ENCODE measurements around the gene IMPG2.

The IMPG2 gene

DNA sequence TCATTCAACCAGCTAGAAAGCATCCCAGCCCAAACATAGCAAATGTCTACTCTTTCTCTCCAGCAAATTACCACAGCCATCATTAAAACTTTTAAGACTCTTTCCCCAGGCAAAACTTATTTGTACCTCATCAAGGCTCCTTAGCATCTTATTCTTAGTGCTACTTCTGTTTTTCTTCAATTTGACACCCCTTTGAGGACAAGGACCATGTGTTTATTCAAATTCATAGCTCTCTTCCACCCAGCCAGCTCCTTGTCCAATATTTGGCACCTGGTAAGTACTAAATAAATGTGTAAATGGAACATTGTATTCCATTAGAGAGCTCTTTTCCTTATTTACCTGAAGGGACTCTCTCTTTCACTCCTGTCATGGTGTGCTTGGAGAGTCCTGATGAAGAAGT lies 89.8 kb downstream of the IMPG2 start:
- DNase-seq: no peak

DNA sequence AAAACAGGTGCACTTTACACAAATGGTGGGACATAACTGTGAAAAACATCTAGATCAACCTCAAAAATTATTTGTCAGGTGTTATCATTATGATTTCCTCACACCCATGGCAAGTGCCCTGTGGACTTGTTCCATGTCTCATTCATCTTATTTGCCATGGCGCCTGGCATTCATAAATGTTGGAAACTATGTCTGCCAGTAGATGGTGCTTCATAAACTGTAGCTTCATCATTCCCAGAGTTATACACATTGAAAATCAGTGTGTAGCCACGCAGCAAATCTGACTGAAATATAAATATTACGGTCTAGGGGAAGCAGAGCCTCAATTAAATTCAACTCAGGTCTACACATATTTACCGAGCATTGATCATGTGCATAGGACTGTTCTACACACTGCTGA lies 90.7 kb downstream of the IMPG2 start:
- DNase-seq: no peak

DNA sequence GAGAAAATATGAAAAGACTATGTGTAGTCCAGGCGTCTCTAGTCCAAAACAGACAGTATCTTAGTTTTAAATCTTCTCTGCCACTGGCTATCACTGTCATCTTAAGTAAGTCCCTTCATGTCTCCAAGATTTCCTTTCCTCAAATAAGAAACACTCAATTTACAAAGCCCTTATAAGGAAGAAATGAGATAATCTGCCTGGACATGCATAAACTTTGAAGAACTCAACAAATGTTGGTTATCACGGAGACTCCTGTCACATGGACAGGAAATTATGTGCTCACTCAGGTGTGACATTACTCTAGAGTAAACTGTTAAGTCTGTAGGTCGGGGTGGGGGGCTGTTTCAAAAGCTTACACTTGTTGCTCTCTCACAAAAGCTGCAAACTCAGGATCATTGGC lies 91.9 kb downstream of the IMPG2 start:
- DNase-seq: no peak

DNA sequence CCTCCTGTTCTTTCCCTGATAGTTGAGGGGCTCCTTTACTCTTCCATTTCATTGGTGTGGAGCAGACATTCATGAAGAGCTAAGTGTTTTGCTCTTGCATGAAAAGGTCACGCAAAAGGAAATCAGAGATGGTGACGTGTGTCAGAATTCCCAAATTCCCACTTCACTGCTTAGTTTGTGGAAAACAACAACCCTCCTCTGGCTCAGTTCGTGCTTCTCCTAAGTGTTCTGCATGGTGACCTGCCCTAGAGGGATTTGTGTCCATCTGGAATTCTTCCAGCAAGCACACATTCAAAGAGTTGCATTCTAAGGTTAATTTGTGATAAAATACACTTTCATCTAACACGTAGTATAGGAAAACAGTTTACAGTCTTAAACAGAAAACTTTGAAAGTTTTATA lies 95.6 kb downstream of the IMPG2 start:
- DNase-seq: no peak

DNA sequence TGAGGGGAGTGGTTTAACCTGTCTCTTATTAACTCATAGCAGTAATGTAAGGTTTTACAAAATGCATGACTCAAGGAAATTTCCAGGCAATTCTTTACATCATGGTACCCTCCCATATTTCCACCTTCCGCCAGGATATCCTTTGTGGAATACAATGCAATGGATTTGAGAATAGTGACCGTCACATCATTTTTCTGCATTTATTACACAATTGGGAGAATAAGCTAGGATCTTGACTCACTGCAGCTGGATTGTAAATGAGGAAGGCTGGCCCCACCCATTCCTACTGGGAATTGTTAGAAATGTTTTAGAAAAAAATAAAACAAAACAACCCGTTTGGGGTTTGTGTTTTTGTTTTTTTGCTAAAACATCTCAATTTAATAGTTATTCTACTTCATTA lies 97.4 kb downstream of the IMPG2 start:
- no peak for DNase-seq

DNA sequence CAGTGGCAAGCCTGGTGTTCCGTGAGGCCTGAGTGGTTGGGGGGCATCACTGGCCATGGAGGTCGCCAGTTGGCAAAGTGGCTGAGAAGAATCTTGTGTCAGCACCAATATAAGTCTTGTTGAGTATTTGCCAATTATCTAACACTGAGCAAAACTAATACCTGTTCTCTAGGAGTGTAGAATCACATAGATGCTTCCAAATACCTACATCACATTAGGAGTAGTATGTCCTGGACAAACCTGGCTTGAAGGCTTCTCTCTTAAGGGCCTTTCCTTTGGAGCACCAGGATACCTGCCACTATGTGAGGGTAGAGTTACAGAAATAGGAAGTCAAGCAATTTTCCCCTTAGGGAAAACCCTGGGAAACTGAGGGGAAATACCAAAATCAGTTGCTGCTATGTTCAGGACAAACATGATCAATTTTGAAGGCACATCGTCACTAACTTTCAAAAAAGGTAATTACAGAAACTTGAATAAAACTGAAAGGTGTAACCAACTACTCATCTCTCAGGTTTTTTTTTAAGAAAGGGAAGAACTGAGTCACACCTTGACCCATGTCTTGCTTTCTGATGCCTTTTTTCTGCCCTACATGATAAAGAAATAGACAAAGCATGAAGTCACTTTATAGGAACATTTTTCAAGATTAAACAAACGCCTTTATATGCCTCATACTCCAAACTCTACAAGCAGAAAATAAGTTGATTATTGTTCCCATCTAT lies 100.4 kb downstream of the IMPG2 start:
- DNase-seq: no peak

DNA sequence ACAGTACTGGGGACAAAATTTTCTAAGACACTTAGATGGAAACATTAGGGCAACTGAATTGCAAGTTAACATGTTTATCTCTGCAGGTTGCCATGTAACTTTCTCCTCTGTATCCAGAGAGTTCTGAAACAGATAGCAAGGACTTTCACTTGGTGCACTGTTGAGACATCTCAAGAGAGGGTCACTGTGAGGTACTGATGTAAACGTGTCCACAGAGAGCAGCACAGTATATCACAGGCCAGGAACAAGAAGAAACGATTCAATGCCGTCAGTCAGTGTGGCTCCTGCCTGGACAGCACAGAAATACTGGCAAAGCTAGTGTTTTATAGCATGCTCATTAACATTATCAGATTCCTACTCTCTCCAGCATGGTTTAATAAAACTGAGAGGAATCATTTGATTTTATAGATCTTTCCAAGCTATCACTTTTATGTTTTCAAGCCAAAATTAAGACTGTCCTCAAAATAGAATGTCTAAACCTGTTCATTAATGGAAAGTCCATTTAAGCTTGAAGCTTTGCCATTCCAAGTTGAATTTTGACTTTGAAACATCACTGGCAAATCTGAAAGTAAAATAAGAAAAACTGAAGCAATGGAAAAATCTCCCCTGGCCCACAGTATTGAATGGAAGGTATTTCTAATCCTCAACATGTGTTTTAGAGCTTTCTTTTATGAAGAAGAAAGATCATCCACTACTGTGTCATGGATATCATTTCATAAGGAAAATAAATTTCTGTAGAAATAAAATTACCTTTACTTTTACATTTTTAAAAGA lies 102.7 kb downstream of the IMPG2 start:
- DNase-seq: no peak

DNA sequence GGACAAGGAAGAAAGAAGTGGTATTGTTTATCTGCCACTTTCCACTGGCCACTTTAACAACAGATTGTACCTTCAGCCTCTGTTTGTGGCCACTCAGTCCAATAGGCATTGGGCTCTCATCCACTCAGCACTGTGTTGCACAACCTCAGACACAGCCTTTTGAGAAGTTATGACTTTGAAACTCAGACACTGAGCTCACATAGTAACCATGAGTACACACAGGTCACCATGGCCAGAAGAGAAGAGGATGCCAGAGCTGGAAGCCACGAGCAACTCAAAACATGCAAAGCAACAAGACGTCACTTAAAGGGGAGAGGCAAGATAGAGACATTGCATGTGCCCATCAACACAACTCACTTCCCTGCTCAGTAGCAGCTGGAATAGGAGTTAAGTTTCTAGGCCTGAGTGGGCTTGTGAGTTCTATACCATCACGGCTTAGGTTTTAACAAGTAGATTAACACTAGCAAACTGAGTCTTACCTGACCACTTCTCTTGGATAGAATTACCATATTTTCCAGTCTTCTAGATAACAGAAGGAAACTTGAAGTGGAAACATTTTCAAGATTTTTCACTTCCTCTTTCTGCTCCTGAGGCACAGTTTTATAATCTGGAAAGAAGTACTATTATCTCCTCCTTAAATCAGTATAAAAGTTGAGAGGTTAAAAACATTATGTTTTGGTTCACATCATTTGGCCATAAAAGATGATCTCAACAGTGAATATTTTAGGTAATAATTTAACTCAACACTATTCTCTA lies 103.5 kb downstream of the IMPG2 start:
- no peak for DNase-seq

DNA sequence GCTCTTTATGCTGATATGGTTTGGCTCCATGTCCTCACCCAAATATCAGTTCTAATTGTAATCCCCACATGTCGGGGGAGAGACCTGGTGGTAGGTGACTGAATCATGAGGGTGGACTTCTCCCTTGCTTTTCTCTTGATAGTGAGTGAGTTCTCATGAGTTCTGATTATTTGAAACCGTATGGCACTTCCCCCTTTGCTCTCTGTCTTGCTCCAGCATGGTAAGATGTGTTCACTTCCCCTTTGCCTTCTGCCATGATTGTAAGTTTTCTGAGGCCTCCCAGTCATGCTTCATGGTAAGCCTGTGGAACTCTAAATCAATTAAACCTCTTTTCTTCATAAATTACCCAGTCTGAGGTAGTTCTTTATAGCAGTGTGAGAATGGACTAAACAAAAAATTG lies 107.6 kb downstream of the IMPG2 start:
- DNase-seq: no peak

DNA sequence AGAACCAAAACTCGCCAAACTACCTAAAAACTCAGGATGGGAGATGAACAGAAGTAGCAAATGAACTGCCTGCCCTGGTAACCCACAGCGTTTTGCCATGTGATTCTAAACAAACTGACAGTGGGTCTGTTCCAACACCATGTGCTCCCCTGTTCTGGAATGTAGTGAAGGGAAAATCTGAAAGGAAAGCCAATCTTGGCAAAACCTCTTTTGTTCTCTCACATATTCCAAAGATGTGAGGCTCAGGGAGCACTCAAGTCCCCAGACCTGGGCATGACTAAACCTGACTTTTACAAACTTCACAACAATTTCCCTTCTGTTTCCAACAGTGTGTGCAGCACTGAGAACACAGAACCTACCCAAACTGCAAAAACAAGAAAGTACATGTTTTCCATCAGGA lies 116.1 kb downstream of the IMPG2 start:
- DNase-seq: no peak

DNA sequence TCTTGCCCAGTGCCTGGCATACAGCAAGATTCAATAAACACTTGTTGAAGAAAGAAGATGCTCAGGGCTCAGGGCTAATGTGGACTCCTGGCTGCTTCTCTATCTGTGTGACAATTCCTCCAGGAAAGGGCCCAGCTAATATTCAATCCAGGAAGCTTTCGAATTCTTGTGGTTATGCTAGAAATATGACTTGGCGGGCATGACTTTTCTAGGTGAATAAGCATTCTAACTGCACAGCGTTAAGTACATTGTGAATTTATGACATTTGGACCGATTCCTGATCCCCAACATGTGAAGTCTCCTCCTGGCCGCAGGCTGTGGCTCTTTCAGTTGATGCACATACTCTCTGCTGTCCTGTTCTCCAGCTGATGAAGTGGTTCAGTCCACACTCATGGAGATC lies 117.0 kb downstream of the IMPG2 start:
- no peak for DNase-seq

DNA sequence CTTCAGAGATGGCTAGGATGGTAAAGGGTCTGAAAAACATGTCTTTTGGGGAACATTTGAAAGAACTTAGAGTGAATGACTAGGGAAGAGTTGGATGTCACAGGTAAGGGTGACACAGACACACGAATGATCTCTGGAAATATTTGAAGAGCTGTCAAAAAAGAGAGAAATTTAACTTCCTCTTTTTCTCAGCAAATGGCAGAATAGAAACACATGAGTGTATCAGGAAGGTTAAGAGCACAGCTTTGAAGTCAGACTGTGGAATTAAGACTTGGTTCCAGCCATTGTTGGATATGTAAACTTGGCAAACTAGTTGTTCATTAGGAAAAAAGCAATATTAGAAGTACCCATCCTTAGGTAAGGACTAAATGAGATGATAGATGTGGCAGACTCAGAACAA lies 117.7 kb downstream of the IMPG2 start:
- DNase-seq: no peak

DNA sequence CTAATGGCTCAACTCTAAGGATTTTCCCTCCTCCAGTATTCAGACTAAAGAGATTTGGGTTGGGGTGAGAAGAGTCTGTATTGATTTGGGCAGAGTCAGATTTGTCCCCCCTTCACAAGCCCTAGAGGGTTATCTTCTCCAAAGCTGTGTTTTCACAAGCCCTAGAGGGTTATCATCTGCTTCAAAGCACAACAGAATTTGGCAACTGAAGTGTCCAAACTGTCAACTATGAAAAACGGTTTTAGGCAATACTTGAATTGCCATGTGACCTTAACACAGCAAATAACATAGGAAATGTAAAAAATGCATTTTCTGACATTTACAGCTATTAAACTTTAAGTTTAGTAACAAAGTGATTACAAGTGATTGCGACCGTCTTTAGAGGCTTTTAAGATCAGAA lies 119.9 kb downstream of the IMPG2 start:
- no peak for DNase-seq

DNA sequence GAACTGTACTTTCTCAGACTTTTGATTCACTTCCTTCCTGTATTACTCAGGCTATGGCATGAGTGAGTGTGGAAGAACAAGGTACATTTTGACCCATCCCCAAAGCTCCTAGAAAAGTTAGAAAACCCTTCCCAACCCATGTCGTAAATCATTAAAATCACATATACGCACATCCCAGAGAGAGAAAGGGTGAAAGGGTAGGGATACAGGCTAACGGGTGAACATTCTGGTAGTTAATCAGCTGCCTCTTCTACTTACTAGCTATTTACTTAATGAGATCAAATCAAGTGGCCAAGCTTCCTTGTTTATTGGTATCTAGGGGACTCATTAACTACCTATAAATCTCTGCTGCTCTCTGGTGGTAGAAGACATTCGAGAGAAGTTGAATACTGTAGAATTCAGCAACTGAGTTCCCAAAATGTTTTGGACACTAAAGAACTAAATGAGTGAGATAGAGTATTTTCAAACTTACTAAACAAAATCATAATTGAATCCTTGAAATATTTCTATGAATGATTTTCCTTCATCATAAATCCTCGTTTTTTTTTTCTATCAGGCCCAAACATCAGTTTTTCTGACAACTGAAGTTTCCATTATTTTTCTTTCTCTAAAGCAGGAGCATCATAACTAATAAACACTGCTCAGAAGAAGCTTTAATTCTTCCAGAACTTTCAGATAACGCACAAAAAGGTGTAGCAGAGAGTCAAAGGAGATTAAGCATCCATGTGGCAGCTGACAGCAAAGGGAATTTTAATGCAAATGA lies 124.2 kb downstream of the IMPG2 start:
- DNase-seq: no peak

DNA sequence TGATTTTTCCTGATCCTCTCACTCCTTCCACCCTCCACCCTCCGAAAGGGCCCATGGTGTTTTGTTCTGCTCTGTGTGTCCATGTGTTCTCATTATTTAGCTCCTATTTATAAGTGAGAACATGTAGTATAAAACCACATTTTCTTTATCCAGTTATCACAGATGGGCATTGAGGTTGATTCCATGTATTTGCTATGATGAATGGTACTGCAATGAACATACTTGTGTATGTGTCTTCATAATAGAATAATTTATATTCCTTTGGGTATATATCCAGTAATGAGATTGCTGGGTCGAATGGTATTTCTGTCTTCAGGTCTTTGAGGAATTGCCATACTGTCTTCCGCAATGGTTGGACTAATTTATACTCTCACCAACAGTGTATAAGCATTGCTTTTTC lies 126.0 kb downstream of the IMPG2 start:
- no peak for DNase-seq

DNA sequence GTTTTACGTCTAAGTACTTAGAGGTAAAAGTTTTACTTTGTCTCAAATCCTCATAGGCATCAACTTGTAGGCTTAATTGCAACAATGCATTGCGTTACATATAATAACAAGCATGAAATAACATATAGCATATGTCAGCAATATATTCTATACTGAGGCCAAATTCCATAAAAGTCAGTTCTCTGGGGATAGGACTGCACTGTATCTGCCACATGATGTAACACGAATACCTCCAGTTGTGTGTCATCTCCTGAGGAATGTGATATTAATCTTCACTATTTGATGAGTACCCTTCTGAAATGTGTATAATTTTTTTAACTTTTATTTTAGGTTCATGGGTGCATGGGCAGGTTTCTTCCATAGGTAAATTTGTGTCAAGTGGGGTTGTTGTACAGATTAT lies 126.4 kb downstream of the IMPG2 start:
- no peak for DNase-seq

DNA sequence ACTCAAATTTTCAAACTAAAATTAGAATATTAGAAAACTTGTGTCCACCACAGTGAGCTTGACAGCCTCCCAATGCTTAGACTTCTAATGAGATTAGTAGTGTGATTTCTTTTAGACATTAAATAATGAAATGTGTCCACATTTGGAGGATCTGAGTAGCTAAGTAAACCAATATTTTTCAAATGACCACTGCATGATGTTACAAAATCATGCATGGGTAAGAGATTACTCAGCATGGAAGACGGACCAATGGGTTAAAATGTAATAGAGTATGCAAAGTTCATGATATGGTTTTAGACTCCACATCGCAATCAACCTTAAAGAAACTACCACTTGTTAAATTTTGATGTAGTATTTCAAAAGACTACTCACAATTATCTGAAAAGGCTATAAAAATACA lies 130.6 kb downstream of the IMPG2 start:
- no peak for DNase-seq

DNA sequence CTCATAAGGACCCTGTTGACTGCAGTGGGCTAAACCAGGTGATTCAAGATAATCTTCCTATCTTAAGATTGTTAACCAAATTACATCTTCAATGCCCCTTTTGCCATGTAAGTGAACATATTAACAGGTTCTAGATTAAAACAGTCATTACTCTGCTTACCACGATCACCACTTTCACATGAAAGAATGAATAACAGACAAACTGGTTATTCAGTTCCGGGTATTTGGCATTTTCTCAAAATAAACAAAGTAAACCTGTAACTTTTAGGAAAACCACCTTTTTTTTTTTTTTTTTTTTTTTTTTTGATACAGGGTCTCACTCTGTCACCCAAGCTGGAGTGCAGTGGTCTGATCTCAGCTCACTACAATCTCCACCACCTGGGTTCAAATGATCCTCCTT lies 131.2 kb downstream of the IMPG2 start:
- DNase-seq: no peak

DNA sequence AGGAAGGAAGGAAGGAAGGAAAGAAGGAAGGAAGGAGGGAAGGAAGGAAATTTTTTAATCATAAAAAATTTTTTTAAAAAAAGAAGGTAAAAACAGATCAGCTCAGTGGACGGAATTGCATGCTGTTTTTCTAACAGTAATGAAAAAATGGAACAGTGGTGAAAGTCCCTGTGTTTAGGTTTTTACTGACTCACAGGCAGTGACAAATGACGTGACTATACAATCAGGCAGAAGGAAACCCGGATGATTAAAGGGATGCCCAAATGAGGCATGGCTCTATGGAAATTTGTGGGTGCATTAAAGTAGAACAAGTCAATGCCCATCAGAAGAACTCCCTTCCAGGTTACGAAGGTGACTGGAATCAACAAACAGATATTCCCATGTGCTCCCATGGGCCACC lies 135.0 kb downstream of the IMPG2 start:
- no peak for DNase-seq

DNA sequence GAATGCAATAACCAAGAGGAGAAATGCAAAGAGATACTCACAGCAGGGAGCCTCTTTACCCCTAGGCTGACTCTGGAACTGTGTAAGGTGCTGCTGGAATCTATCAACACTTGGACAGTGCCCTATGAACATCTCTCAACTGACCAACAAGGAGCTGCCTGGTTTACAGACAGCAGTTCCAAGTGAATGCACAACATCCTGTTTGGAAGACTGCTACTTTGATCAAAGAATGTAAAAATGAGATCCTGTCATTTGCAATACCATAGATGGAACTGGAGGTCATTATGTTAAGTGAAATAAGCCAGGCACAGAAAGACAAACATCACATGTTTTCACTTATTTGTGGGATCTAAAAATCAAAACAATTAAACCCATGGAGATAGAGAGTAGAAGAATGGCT lies 136.3 kb downstream of the IMPG2 start:
- no peak for DNase-seq

DNA sequence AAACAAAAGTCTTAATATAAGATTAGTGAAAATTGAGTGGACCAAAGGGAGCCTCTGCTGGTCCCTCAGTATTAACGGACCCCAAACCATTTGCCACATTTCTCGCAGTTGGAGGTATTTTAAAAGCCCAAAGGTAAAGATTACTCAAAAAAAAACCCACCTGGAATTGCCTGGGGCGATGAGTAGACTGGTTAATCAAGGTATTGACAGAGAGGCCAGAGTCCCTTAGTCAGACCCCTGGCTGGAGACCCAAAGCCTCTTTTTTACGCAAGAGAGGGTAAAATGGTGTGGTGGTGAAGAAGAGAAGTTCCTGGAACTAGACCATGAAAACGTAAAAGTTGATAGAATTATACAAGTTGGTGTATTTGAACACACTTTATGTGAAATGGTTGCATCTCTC lies 137.2 kb downstream of the IMPG2 start:
- DNase-seq: no peak

DNA sequence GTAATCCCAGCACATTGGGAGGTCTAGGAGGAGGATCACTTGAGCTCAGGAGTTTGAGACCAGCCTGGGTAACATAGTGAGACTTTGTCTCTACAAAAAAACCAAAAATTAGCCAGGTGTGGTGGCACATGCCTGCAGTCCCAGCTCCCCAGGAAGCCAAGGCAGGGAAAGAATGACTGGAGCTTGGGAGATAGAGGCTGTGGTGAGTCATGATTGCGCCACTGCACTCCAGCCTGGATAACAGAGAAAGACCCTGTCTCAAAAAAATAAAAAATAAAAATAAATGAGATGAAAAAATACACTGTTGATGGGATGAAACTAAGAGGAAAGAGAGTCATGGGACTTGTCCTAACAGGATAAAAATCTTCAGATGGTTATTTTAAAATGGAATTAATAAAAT lies 137.6 kb downstream of the IMPG2 start:
- DNase-seq: no peak

DNA sequence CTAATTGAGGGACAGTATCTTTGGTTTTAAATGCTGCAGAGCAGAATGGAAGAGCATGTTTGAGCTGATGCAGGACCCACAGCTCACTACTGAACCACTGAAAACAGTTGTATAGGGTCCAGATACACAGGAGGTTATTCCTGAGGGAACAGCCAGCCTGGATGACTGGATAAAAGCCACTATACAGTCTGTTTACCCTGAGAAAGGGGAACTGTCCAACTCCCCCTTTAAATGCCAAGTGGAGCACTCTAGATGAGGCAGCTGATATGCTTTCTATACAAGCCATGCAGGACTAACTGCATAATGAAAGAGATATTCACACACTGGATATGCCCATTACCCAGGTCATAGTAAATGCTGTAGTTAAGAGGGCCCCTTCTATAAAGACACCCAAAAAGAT lies 138.6 kb downstream of the IMPG2 start:
- DNase-seq: no peak

Measured in SIG-M5 (cell line).